ENCODE measurements around the gene CDC20. TPM values are rescaled to one million over a fixed set of nuclear protein-coding genes. Genes with fewer than 3 reads are reported as not detected.

CDC20 gene
- total RNA-seq, 1 experiment from 2014 or later: 355 TPM

GRCh38 chr1:43322506-43322905 lies 36.3 kb upstream of the CDC20 start:
- Histone ChIP-seq H3K36me3 (ENCODE audit: control insufficient read depth in 1 of 2, insufficient read depth in 2 of 2, low read length in 2 of 2) (no peaks in the 10 kb centered on the region), H3K9me3 (ENCODE audit: control insufficient read depth in 1 of 2, insufficient read depth in 1 of 2, low read depth in 1 of 2, low read length in 2 of 2) (peaks cover under 1 to 3% of the 10 kb centered on the region in 2 experiments; a peak in 3 of 4 replicates), H3K4me1 (ENCODE audit: control insufficient read depth in 1 of 2, insufficient read depth in 2 of 2, low read length in 2 of 2) (peaks cover 0 to 27% of the 10 kb centered on the region in 2 experiments; a peak in 2 of 4 replicates), H4K20me1 (ENCODE audit: insufficient read depth) (no peaks in the 10 kb centered on the region), H3K9ac (ENCODE audit: low read length) (no peak overlapping the region), H3K27ac (ENCODE audit: low read depth, low read length) (no peak overlapping the region), H3K4me3 (replicated peaks in 1 of 2; ENCODE audit: low read depth in 1 of 2, low read length in 2 of 2) (no peak overlapping the region), H3K9me2 (ENCODE audit: insufficient read depth) (no peaks in the 10 kb centered on the region), H3K4me2 (ENCODE audit: low read length) (no peak overlapping the region), H3K27me3 (ENCODE audit: insufficient read depth, low read length) (no peaks in the 10 kb centered on the region), H3K79me2 (ENCODE audit: insufficient read depth, low read length) (no peaks in the 10 kb centered on the region), H2AFZ (ENCODE audit: low read depth, low read length, poor library complexity, severe bottlenecking) (no peak overlapping the region)
- ChIA-PET POLR2A (no interaction called here), CTCF (no interaction called here), RAD21 (ENCODE audit: low non-redundant PET in 1 of 2, low total read pairs in 2 of 2, uncharacterized antibody in 2 of 2, unreplicated experiment in 2 of 2) (no interaction called here)
- no peak for TF ChIP-seq FOSL1 (IDR thresholded peaks at IDR 0.05; ENCODE audit: low read depth)
- no peak for TF ChIP-seq JUND (IDR thresholded peaks at IDR 0.05)
- TF ChIP-seq EZH2phosphoT487 (IDR thresholded peaks at IDR 0.05; ENCODE audit: borderline replicate concordance): no peak
- no peak for TF ChIP-seq CTCF (IDR thresholded peaks at IDR 0.05 in 2 of 3, conservative IDR thresholded peaks at IDR 0.05 in 1 of 3; ENCODE audit: borderline replicate concordance in 1 of 3, insufficient read depth in 1 of 3, low read depth in 2 of 3, low read length in 2 of 3)
- no peak for TF ChIP-seq YY1 (IDR thresholded peaks at IDR 0.05; ENCODE audit: extremely low read depth, insufficient replicate concordance, low read depth, low read length)
- DNase-seq (ENCODE audit: low read depth, low spot score) (no peak), ATAC-seq (no peak)
- intact Hi-C loops (cut with micrococcal nuclease): no loop called here
- BruUV-seq (replicated peaks): no TSS peak

GRCh38 chr1:43324810-43325209 lies 34.0 kb upstream of the CDC20 start:
- Histone ChIP-seq H4K20me1 (ENCODE audit: insufficient read depth) (no peaks in the 10 kb centered on the region), H3K4me3 (replicated peaks in 1 of 2; ENCODE audit: low read depth in 1 of 2, low read length in 2 of 2) (no peak overlapping the region), H3K79me2 (ENCODE audit: insufficient read depth, low read length) (no peaks in the 10 kb centered on the region), H3K4me1 (ENCODE audit: control insufficient read depth in 1 of 2, insufficient read depth in 2 of 2, low read length in 2 of 2) (peaks cover 2 to 23% of the 10 kb centered on the region in 2 experiments; a peak in 3 of 4 replicates), H2AFZ (ENCODE audit: low read depth, low read length, poor library complexity, severe bottlenecking) (no peak overlapping the region), H3K9me2 (ENCODE audit: insufficient read depth) (no peaks in the 10 kb centered on the region), H3K9ac (ENCODE audit: low read length) (no peak overlapping the region), H3K4me2 (ENCODE audit: low read length) (no peak overlapping the region), H3K9me3 (ENCODE audit: control insufficient read depth in 1 of 2, insufficient read depth in 1 of 2, low read depth in 1 of 2, low read length in 2 of 2) (peaks cover 3 to 11% of the 10 kb centered on the region in 2 experiments), H3K27ac (ENCODE audit: low read depth, low read length) (no peak overlapping the region), H3K36me3 (ENCODE audit: control insufficient read depth in 1 of 2, insufficient read depth in 2 of 2, low read length in 2 of 2) (no peaks in the 10 kb centered on the region), H3K27me3 (ENCODE audit: insufficient read depth, low read length) (no peaks in the 10 kb centered on the region)
- ChIA-PET CTCF (no interaction called here), POLR2A (no interaction called here), RAD21 (ENCODE audit: low non-redundant PET in 1 of 2, low total read pairs in 2 of 2, uncharacterized antibody in 2 of 2, unreplicated experiment in 2 of 2) (no interaction called here)
- ATAC-seq (no peak), DNase-seq (ENCODE audit: low read depth, low spot score) (no peak)
- no TSS peak for BruUV-seq (replicated peaks)
- intact Hi-C loops (cut with micrococcal nuclease): no loop called here
- TF ChIP-seq ZBTB33 (IDR thresholded peaks at IDR 0.05; ENCODE audit: extremely low read depth, insufficient replicate concordance, low read length) (no peak), POLR2AphosphoS5 (IDR thresholded peaks at IDR 0.05; ENCODE audit: low read depth, low read length) (no peak), CTCF (IDR thresholded peaks at IDR 0.05 in 2 of 3, conservative IDR thresholded peaks at IDR 0.05 in 1 of 3; ENCODE audit: borderline replicate concordance in 1 of 3, insufficient read depth in 1 of 3, low read depth in 2 of 3, low read length in 2 of 3) (no peak), SRF (IDR thresholded peaks at IDR 0.05; ENCODE audit: low read depth) (no peak), YY1 (IDR thresholded peaks at IDR 0.05; ENCODE audit: extremely low read depth, insufficient replicate concordance, low read depth, low read length) (no peak), FOSL1 (IDR thresholded peaks at IDR 0.05; ENCODE audit: low read depth) (no peak)

All from HCT116 (cell line).